Measurements from ENCODE around the gene LCAT.

LCAT gene

DNA sequence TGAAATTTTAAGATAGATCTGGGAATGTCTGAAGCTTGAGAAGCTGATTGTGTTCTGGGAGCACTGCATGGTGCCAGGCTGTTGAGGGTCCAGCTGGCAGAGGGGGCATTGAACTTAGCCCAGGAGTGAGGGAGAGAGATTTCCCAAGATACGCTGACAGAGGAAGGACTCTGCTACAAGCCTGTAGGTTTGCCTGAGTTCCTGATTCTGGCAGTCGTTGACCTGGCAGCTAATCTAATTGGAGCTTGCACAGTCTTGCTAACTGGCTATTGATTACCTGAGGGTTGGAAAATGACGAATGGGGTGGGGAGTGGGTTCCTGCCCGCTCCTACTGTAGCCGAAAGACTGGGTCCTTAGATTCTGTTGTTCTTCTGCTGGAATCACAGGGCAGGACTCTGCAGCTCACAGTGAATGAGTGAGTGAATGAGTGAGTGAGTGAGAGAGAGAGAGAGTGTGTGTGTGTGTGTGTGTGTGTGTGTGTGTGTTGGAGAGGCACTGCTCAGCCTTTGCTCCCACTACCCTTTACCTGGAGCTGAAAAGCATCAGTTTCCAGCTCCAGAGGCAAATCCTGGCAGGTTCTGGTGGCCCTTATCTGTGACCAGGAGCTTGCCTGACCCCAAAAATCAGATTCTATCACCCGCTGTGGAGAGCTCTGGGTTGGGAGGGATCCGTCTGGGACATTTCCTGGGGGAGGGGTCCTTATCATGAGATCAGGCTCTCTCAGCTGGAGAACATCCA, 29.0 kb downstream of the LCAT start:
- no peak for DNase-seq (ENCODE audit: low read depth in 1 of 2, low spot score in 1 of 2)

- DNase-seq (ENCODE audit: low read depth in 1 of 2, low spot score in 1 of 2): no peak
Observed at GRCh38 chr16:67910158-67910557, 33.8 kb downstream of the LCAT start.

DNA sequence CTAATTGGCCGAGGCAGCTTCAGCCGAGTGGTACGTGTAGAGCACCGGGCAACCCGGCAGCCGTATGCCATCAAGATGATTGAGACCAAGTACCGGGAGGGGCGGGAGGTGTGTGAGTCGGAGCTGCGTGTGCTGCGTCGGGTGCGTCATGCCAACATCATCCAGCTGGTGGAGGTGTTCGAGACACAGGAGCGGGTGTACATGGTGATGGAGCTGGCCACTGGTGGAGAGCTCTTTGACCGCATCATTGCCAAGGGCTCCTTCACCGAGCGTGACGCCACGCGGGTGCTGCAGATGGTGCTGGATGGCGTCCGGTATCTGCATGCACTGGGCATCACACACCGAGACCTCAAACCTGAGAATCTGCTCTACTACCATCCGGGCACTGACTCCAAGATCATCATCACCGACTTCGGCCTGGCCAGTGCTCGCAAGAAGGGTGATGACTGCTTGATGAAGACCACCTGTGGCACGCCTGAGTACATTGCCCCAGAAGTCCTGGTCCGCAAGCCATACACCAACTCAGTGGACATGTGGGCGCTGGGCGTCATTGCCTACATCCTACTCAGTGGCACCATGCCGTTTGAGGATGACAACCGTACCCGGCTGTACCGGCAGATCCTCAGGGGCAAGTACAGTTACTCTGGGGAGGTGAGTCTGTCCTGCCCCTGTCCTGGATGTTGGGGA, 34.7 kb downstream of the LCAT start:
- DNase-seq (ENCODE audit: low read depth in 1 of 2, low spot score in 1 of 2): no peak

GRCh38 chr16:67907397-67908180, 36.3 kb downstream of the LCAT start:
- DNase-seq (ENCODE audit: low read depth in 1 of 2, low spot score in 1 of 2): no peak

DNA sequence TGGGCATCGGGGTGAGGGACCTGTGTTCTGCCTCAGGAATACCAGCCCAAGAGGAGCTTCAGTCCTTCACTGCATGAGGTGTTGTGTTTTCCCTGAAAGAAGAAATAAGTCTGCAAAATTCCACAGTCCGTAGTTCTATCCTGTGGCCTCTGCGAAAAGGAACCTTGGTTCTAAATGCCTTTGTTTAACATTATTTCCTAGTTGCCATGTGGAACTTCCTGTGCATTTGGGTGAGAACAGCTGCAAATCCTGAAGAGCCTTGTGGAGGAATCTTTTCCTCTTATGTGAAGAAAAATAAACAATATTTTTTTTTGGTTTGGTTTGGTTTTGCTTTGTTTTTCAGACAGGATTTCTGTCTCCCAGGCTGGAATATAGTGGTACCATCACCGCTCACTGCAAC, 41.1 kb downstream of the LCAT start:
- no peak for DNase-seq (ENCODE audit: low read depth in 1 of 2, low spot score in 1 of 2)

GRCh38 chr16:67901734-67902133, 42.2 kb downstream of the LCAT start:
- no peak for DNase-seq (ENCODE audit: low read depth in 1 of 2, low spot score in 1 of 2)

DNA sequence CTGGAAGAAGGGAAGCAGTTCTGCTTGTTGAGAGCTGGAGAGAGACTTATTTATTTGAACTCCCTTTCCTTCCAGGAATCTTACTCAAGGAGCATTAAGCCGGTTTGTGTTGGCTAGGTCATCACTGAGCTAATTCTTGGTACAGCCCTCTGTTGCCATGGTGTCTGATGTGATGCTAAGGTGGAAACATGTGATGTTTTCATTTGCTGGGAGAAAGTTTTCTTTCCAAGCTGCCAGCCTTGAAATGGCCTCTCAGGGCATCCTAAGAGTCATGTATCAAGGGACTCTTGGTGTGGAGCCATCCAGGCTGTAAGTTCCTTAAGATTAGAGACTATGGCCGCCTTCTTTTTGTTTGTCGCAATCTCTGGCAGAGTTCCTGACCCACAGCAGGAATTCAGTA, 46.7 kb downstream of the LCAT start:
- no peak for DNase-seq (ENCODE audit: low read depth in 1 of 2, low spot score in 1 of 2)

GRCh38 chr16:67893743-67894399, 50.0 kb downstream of the LCAT start:
- DNase-seq (ENCODE audit: low read depth in 1 of 2, low spot score in 1 of 2): no peak

GRCh38 chr16:67892899-67893742, 50.8 kb downstream of the LCAT start, which contains the start of gene PSKH1:
Gene PSKH1, plus strand, starts transcription at chr16:67893254. Its CDS starts 15,496 bp downstream, at chr16:67908750.
- peak; percentile 87 to 93 for DNase-seq (ENCODE audit: low read depth in 1 of 2, low spot score in 1 of 2)

GRCh38 chr16:67892375-67892774, 51.5 kb downstream of the LCAT start:
- DNase-seq (ENCODE audit: low read depth in 1 of 2, low spot score in 1 of 2): no peak
